HG02763 (cell line): ENCODE data around the gene FAM53B.

ENCODE experiments used
- ATAC-seq: cut with Tn5 transposase; IDR thresholded peaks from one replicate; pipeline ENCODE4 v1.9.1; 2021; ENCODE audit warnings: mild to moderate bottlenecking, moderate library complexity; ENCODE audit not compliant: unreplicated experiment

The FAM53B gene

GRCh38 chr10:124712704-124713407 lies 31.3 kb downstream of the FAM53B start:
- no peak for ATAC-seq

- no peak for ATAC-seq
These were observed 33.0 kb downstream of the FAM53B start for GRCh38 chr10:124711145-124711544.

GRCh38 chr10:124710266-124710881 lies 33.8 kb downstream of the FAM53B start:
- ATAC-seq, result no peak

- no peak for ATAC-seq
These were observed 34.3 kb downstream of the FAM53B start for GRCh38 chr10:124709861-124710260.

GRCh38 chr10:124708922-124709520 lies 35.2 kb downstream of the FAM53B start:
- ATAC-seq, result no peak

GRCh38 chr10:124708246-124708779 lies 35.9 kb downstream of the FAM53B start:
- no peak for ATAC-seq

GRCh38 chr10:124707551-124707950 lies 36.6 kb downstream of the FAM53B start:
- no peak for ATAC-seq

GRCh38 chr10:124707144-124707467 lies 37.1 kb downstream of the FAM53B start:
- ATAC-seq, result no peak

GRCh38 chr10:124706462-124707143 lies 37.6 kb downstream of the FAM53B start:
- ATAC-seq, result no peak

- no peak for ATAC-seq
These were observed 38.2 kb downstream of the FAM53B start for GRCh38 chr10:124705817-124706461.

- ATAC-seq, result no peak
These were observed 38.8 kb downstream of the FAM53B start for GRCh38 chr10:124705381-124705740.

GRCh38 chr10:124704428-124705380 lies 39.5 kb downstream of the FAM53B start:
- no peak for ATAC-seq

- no peak for ATAC-seq
These were observed 40.3 kb downstream of the FAM53B start for GRCh38 chr10:124703778-124704427.

- ATAC-seq, result no peak
These were observed 40.8 kb downstream of the FAM53B start for GRCh38 chr10:124703372-124703771.

- ATAC-seq, result no peak
These were observed 42.1 kb downstream of the FAM53B start for GRCh38 chr10:124701881-124702656.

- ATAC-seq, result no peak
These were observed 42.7 kb downstream of the FAM53B start for GRCh38 chr10:124701435-124701834.

GRCh38 chr10:124701038-124701365 lies 43.2 kb downstream of the FAM53B start:
- no peak for ATAC-seq

- no peak for ATAC-seq
These were observed 43.7 kb downstream of the FAM53B start for GRCh38 chr10:124700293-124701037.
